Measurements from ENCODE around the gene TBX4. TPM values are rescaled to one million over a fixed set of nuclear protein-coding genes. Genes with fewer than 3 reads are reported as not detected.

The TBX4 gene
- total RNA-seq (2014; rRNA removed; shearing (Covaris generic)) (not detected in 2 replicates), polyA plus RNA-seq (2016; fragmentation: Nextera tagmentation; extraction: Ambion mirVana) (not detected in 2 replicates)
- long read RNA-seq, result 0 reads

GRCh38 chr17:61452301-61453290 is at the start of gene TBX4:
TSS of gene TBX4 (plus strand) at chr17:61452422. CDS start at chr17:61456491, 4,069 bp downstream.
- Histone ChIP-seq H3K4me2 (peak within 1 kb of the TSS; percentile 83), H3K4me3 (peak within 1 kb of the TSS; percentile 62), H3F3A (replicated peaks; ENCODE audit: low read depth) (0 out of 2 replicates have a peak, but pooled peaks cover 4% of the 10 kb centered on the region), H3K36me3 (ENCODE audit: insufficient read depth) (no peaks in the 10 kb centered on the region), H3K79me2 (replicated peaks; ENCODE audit: insufficient read depth) (no peaks in the 10 kb centered on the region), H3K27ac (ENCODE audit: low read depth) (no peak within 1 kb of the TSS), H3K27me3 (ENCODE audit: insufficient read depth) (peaks cover 100% of the 10 kb centered on the region), H3K4me1 (ENCODE audit: insufficient read depth) (peaks cover 26% of the 10 kb centered on the region; the same call in 1 of the 2 replicates), H3K9me2 (ENCODE audit: insufficient read depth) (no peaks in the 10 kb centered on the region), H4K20me1 (replicated peaks; ENCODE audit: insufficient read depth) (peaks cover 6% of the 10 kb centered on the region; the same call in 1 of the 2 replicates), H2AFZ (peak within 1 kb of the TSS; percentile 85)
- Mint-ChIP-seq H3K4me3 (peak within 1 kb of the TSS; percentile 68), H3K36me3 (ENCODE audit: low read depth) (peaks cover 3% of the 10 kb centered on the region; the same call in 1 of the 3 replicates), H3K27me3 (ENCODE audit: insufficient read depth, low read depth, poor library complexity) (peaks cover 89% of the 10 kb centered on the region), H3K4me1 (peaks cover 34% of the 10 kb centered on the region), H3K9me3 (peaks cover 8% of the 10 kb centered on the region), H3K27ac (no peak within 1 kb of the TSS)
- peak; percentile 8 for ATAC-seq
- peak; percentile 44 for TF ChIP-seq EZH2phosphoT487 (IDR thresholded peaks at IDR 0.05; ENCODE audit: unreplicated experiment)
- TF ChIP-seq ZNF331 (CRISPR knock-in tag; IDR thresholded peaks at IDR 0.05; ENCODE audit: low read depth), result no peak
- no peak for TF ChIP-seq STAT1 (IDR thresholded peaks at IDR 0.05; ENCODE audit: unreplicated experiment)
- TF ChIP-seq CREB1 (CRISPR knock-in tag; IDR thresholded peaks at IDR 0.05; ENCODE audit: low read depth), result peak; percentile 88
- peak; percentile 99 for TF ChIP-seq EZH2 (IDR thresholded peaks at IDR 0.05; ENCODE audit: low read depth, unreplicated experiment)
- peak; percentile 76 for DNase-seq (ENCODE audit: low spot score)

DNA sequence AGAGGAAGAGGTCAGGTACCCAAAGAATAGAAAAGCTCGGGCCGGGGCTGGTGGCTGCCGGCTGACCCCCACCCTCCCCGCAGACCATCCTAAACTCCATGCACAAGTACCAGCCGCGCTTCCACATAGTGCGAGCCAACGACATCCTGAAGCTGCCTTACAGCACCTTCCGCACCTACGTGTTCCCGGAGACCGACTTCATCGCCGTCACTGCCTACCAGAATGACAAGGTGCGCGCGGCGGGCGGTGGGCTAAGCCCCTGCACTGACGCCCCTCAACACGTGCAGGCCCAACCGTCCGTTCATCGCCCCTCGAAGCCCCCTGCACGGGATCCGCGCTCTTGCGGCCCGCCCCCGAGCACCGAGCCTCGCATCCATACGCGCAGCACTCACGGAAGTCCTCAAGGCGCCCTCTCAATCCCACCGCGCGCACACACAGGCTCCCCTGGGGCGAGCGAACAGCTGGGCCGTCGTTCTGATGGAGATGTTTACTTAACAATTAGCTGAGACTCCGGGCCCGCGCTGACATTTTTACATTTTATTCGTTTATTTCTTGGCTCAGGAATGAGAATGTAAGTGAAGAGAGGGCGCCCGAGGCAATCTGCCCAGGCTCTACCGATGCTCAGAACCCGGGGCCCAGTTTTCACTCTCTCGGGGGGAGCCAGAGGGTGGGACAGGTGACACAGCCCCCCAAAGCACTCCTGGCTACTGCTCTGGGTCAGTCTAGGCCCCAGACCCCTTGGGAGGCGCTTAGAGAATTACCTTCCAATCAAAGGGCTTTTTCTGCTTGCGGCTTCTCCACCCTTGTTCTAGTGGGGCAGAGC is 49.0 kb upstream of the TBX4 start:
- Histone ChIP-seq H3K27me3 (ENCODE audit: insufficient read depth) (peaks cover 100% of the 10 kb centered on the region), H2AFZ (no peak overlapping the region), H3K27ac (ENCODE audit: low read depth) (no peak overlapping the region), H3K79me2 (replicated peaks; ENCODE audit: insufficient read depth) (no peaks in the 10 kb centered on the region), H4K20me1 (replicated peaks; ENCODE audit: insufficient read depth) (peaks cover 21% of the 10 kb centered on the region), H3F3A (replicated peaks; ENCODE audit: low read depth) (peaks cover 13% of the 10 kb centered on the region; the same call in 1 of the 2 replicates), H3K4me1 (ENCODE audit: insufficient read depth) (peaks cover 21% of the 10 kb centered on the region; the same call in 1 of the 2 replicates), H3K4me2 (peak overlapping the region; percentile 76), H3K4me3 (peak overlapping the region; percentile 48), H3K36me3 (ENCODE audit: insufficient read depth) (no peaks in the 10 kb centered on the region), H3K9me2 (ENCODE audit: insufficient read depth) (no peaks in the 10 kb centered on the region)
- H3K27me3 Mint-ChIP-seq (ENCODE audit: insufficient read depth, low read depth, poor library complexity), result peaks cover 93% of the 10 kb centered on the region
- peaks cover 3% of the 10 kb centered on the region; the same call in 1 of the 3 replicates for H3K36me3 Mint-ChIP-seq (ENCODE audit: low read depth)
- H3K9me3 Mint-ChIP-seq, result peaks cover 5% of the 10 kb centered on the region; the same call in 2 of the 3 replicates
- H3K27ac Mint-ChIP-seq, result no peak overlapping the region
- H3K4me1 Mint-ChIP-seq, result peaks cover 34% of the 10 kb centered on the region
- H3K4me3 Mint-ChIP-seq, result peak overlapping the region; percentile 51
- ATAC-seq (peak; percentile 3), DNase-seq (ENCODE audit: low spot score) (peak; percentile 75)
- peak; percentile 71 for TF ChIP-seq EZH2 (IDR thresholded peaks at IDR 0.05; ENCODE audit: low read depth, unreplicated experiment)
- TF ChIP-seq ETS1 (IDR thresholded peaks at IDR 0.05), result no peak
- TF ChIP-seq ZNF462 (CRISPR knock-in tag; IDR thresholded peaks at IDR 0.05), result no peak
- TF ChIP-seq JUNB (IDR thresholded peaks at IDR 0.05; ENCODE audit: unreplicated experiment), result no peak

Measured in GM23338 (cell line).